Measurements from ENCODE around the gene CELSR1.

Gene CELSR1

GRCh38 chr22:46414704-46415103 lies 122.7 kb downstream of the CELSR1 start:
- no peak overlapping the region for H3K4me3 ChIP-seq (ENCODE audit: low read depth, low read length)
- TF ChIP-seq CTCF (IDR thresholded peaks at IDR 0.05; ENCODE audit: low read depth, low read length, missing control alignments) = no peak
- in situ Hi-C loops (cut with HindIII; ENCODE audit: low sequenced_read_pairs) = loop anchor here (5.0 to 10.0 kb wide), 2 partner anchors 80 to 83 kb away; partner anchors contain the start of gene TRMU
- DNase-seq (ENCODE audit: low read depth) = no peak

- TF ChIP-seq CTCF (IDR thresholded peaks at IDR 0.05; ENCODE audit: low read depth, low read length, missing control alignments) = no peak
- no peak overlapping the region for H3K4me3 ChIP-seq (ENCODE audit: low read depth, low read length)
- in situ Hi-C loops (cut with HindIII; ENCODE audit: low sequenced_read_pairs) = loop anchor here (10.0 kb wide), 1 partner anchor 79 kb away; the partner anchor contains the start of gene TRMU
- no peak for DNase-seq (ENCODE audit: low read depth)
These were observed 123.6 kb downstream of the CELSR1 start for GRCh38 chr22:46413725-46414379.

- no peak for TF ChIP-seq CTCF (IDR thresholded peaks at IDR 0.05; ENCODE audit: low read depth, low read length, missing control alignments)
- in situ Hi-C loops (cut with HindIII; ENCODE audit: low sequenced_read_pairs) = loop anchor here (10.0 kb wide), 1 partner anchor 77 kb away; the partner anchor contains the start of gene TRMU
- no peak for DNase-seq (ENCODE audit: low read depth)
- H3K4me3 ChIP-seq (ENCODE audit: low read depth, low read length) = no peak overlapping the region
These were observed 126.1 kb downstream of the CELSR1 start for GRCh38 chr22:46411347-46411746.

- no peak for DNase-seq (ENCODE audit: low read depth)
- no peak for TF ChIP-seq CTCF (IDR thresholded peaks at IDR 0.05; ENCODE audit: low read depth, low read length, missing control alignments)
- in situ Hi-C loops (cut with HindIII; ENCODE audit: low sequenced_read_pairs) = loop anchor here (10.0 kb wide), 1 partner anchor 76 kb away; the partner anchor contains the start of gene TRMU
- no peak overlapping the region for H3K4me3 ChIP-seq (ENCODE audit: low read depth, low read length)
These were observed 127.1 kb downstream of the CELSR1 start for GRCh38 chr22:46410291-46410808.

GRCh38 chr22:46409631-46410210 lies 127.7 kb downstream of the CELSR1 start:
- TF ChIP-seq CTCF (IDR thresholded peaks at IDR 0.05; ENCODE audit: low read depth, low read length, missing control alignments) = no peak
- DNase-seq (ENCODE audit: low read depth) = no peak
- H3K4me3 ChIP-seq (ENCODE audit: low read depth, low read length) = no peak overlapping the region
- in situ Hi-C loops (cut with HindIII; ENCODE audit: low sequenced_read_pairs) = loop anchor here (10.0 kb wide), 1 partner anchor 75 kb away; the partner anchor contains the start of gene TRMU

GRCh38 chr22:46408568-46409506 lies 128.6 kb downstream of the CELSR1 start:
- in situ Hi-C loops (cut with HindIII; ENCODE audit: low sequenced_read_pairs) = no loop called here
- no peak for TF ChIP-seq CTCF (IDR thresholded peaks at IDR 0.05; ENCODE audit: low read depth, low read length, missing control alignments)
- no peak overlapping the region for H3K4me3 ChIP-seq (ENCODE audit: low read depth, low read length)
- DNase-seq (ENCODE audit: low read depth) = no peak
